Ectodermal cell (in vitro differentiated cells): Measurements from ENCODE around the gene CASP10.
"Not testable (repeated sequence)": the region's sequence is repeated elsewhere in the genome, so short reads cannot be mapped to it uniquely, and the experiment has no call there.

Source experiments
- H3K27ac ChIP-seq: 2 replicates; pipeline ENCODE4 v1.7.0; 2013; ENCODE audit warnings: mild to moderate bottlenecking, low read depth, low read length; ENCODE audit not compliant: insufficient read depth, poor library complexity, severe bottlenecking
- H3K27me3 ChIP-seq: 2 replicates; pipeline ENCODE4 v1.7.0; 2013; ENCODE audit warnings: mild to moderate bottlenecking, low read length; ENCODE audit not compliant: insufficient read depth, control insufficient read depth, poor library complexity, severe bottlenecking
- H3K36me3 ChIP-seq: one replicate; pipeline ENCODE4 v1.7.0; 2013; ENCODE audit warnings: low read length; ENCODE audit not compliant: control insufficient read depth, insufficient read depth
- H3K4me1 ChIP-seq: one replicate; pipeline ENCODE4 v1.7.0; 2013; ENCODE audit warnings: low read length; ENCODE audit not compliant: control insufficient read depth, insufficient read depth
- H3K4me3 ChIP-seq: 2 replicates; pipeline ENCODE4 v1.7.0; 2013; ENCODE audit warnings: low read depth, low read length, control low read depth; ENCODE audit not compliant: insufficient read depth
- H3K9me3 ChIP-seq: 2 replicates; pipeline ENCODE4 v1.7.0; 2013; ENCODE audit warnings: mild to moderate bottlenecking, low read length, moderate library complexity; ENCODE audit not compliant: control insufficient read depth
- WGBS, 2 experiments: methylation state at CpG; one replicate each; pipeline ENCODE4 v1.1.7; 2013; ENCODE audit warnings: missing lambda C conversion rate in 2 of 2; 5-methylcytosine and 5-hydroxymethylcytosine counted together

Gene CASP10

DNA sequence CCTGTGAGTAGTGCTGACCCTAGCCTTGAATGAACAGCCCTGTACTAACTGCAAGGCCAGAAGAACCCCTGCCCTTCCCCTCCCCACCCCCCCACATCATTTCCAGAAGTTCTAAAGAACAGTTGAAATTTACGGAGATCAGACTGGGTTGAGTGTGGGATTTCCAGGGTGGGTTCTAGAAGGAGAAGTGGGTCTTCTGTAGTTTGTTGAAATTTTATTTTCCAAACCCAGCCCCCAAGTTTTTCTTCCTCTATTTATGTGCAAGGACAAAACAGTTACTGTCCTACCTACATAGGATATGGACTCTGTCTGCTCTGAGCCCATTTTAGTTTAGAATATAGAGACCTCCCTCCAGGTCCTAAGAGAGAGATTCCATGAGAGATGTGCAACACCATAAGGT lies 26.3 kb upstream of the CASP10 start:
- Histone ChIP-seq H3K27me3 (no peaks in the 10 kb centered on the region), H3K27ac (no peak overlapping the region), H3K4me1 (no peaks in the 10 kb centered on the region), H3K4me3 (no peak overlapping the region), H3K36me3 (no peaks in the 10 kb centered on the region), H3K9me3 (no peaks in the 10 kb centered on the region)
- 71% methylated on average over 1 of the region's 1 CpG; no CpG with 5 or more reads in 1 of the 2 experiments for WGBS, 2 experiments

DNA sequence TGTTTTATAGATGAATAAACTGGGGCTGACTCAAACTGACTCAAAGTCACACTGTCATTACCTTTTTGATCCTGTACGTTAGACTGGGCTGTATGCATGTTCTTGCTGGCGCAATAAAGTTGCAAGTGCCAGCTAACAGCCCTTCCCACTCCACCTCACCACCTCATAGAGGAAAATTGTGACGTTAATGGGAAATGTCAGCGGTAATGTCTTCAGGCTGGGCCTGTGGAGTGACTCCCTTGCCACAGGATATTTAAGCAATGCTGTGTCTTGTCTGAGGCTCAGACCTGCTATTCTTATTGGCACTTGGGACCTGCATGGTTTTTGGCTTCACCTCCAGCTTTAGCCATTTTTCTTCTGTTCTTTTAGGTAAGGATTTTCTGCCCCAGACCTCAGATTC lies 25.2 kb upstream of the CASP10 start:
- no peaks in the 10 kb centered on the region for H3K36me3 ChIP-seq
- no peak overlapping the region for H3K4me3 ChIP-seq
- no peaks in the 10 kb centered on the region for H3K27me3 ChIP-seq
- no peaks in the 10 kb centered on the region for H3K9me3 ChIP-seq
- no peak overlapping the region for H3K27ac ChIP-seq
- H3K4me1 ChIP-seq = no peaks in the 10 kb centered on the region
- WGBS, 2 experiments = 94 to 95% methylated on average over 4 of the region's 4 CpGs

DNA sequence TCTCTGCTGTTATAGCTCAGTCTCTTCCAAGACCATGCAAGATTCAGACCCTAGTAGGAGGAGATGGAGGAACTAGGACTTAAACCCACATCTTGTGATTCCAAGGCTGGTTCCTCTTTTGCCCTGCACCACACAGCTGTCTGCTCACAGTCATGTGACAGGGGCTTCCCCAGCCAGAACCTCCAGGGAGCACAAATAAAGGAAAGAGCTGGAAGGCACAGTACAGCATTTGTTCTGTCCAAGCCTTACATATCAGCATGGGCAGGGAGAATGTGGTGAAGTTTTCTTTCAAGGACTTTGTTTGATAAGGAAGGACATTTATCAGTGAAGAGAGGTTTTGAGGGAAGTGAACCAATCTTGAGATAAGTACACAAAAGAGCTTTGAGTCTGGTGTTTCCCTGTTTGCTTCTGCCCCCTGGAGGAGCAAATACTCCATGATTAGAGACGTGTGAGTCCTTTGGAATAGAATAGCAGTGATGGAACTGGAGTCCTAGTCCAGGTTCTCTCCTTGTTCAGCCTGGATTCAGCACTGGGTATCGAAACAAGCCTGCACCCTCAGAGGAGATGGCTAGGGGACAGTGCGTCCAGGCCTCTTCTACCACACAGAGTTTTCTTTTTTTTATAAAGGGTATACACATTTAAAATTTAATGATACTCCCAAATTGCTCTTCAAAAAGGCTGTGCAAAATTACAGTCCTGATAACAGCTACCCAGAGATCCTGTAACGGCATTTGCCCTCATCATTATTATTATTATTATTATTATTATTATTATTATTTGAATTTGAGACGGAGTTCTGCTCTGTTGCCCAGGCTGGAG lies 24.6 kb upstream of the CASP10 start:
- no peak overlapping the region for H3K4me3 ChIP-seq

DNA sequence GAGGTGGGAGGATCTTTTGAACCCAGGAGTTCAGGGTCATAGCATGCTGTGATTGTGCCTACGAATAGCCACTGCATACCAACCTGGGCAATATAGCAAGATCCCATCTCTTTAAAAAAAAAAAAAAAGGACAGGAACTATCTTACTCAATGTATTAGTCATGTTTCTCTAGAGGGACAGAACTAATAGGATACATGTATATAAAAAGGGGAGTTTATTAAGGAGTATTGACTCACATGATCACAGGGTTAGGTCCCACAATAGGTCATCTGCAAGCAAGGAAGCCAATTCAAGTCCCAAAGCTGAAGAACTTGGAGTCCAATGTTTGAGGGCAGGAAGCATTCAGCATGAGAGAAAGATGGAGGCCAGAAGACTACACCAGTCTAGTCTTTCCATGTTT lies 18.8 kb upstream of the CASP10 start:
- no peaks in the 10 kb centered on the region for H3K27me3 ChIP-seq
- H3K4me3 ChIP-seq = no peak overlapping the region
- no peaks in the 10 kb centered on the region for H3K9me3 ChIP-seq
- no peaks in the 10 kb centered on the region for H3K4me1 ChIP-seq
- no peaks in the 10 kb centered on the region for H3K36me3 ChIP-seq
- WGBS, 2 experiments = 100% methylated on average over 1 of the region's 1 CpG
- no peak overlapping the region for H3K27ac ChIP-seq

More for the DNA sequence above, 24.6 kb upstream of the CASP10 start:
- Histone ChIP-seq H3K9me3 (no peaks in the 10 kb centered on the region), H3K4me1 (no peaks in the 10 kb centered on the region), H3K36me3 (no peaks in the 10 kb centered on the region), H3K27ac (no peak overlapping the region), H3K27me3 (no peaks in the 10 kb centered on the region)
- 54 to 58% methylated on average over 4 of the region's 5 CpGs for WGBS, 2 experiments

DNA sequence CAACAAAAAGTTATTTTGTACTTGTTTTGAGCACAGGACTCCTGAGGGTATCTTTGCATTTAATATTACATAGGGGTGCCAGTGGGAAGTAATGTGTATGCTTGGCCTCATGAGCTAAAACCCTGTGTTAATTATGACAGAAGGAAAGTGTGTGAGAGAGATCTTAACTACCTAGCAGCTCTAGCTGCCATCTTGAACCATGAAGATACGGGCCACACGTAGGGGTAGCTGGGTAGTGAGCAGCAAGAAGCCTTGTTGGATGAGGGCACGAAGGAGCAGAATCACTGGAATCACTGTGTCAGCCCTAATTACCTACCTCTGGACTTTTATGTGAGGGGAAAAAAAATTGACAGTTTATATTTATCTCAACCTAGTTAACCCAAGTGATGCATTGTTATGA lies 15.4 kb upstream of the CASP10 start:
- Histone ChIP-seq H3K9me3 (no peaks in the 10 kb centered on the region), H3K27me3 (no peaks in the 10 kb centered on the region), H3K27ac (no peak overlapping the region), H3K36me3 (no peaks in the 10 kb centered on the region), H3K4me1 (no peaks in the 10 kb centered on the region), H3K4me3 (no peak overlapping the region)
- 92 to 98% methylated on average over 3 of the region's 3 CpGs for WGBS, 2 experiments

DNA sequence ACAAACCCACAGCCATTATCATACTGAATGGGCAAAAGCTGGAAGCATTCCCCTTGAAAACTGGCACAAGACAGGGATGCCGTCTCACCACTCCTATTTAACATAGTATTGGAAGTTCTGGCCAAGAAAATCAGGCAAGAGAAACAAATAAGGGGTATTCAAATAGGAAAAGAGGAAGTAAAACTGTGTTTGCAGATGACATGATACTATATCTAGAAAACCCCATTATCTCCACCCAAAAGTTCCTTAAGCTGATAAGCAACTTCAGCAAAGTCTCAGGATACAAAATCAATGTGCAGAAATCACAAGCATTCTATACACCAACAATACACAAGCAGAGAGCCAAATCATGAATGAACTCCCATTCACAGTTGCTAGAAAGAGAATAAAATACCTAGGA lies 14.4 kb upstream of the CASP10 start:
- H3K9me3 ChIP-seq, H3K4me3 ChIP-seq, H3K27me3 ChIP-seq, H3K27ac ChIP-seq, H3K36me3 ChIP-seq, H3K4me1 ChIP-seq: not testable (repeated sequence)
- WGBS, 2 experiments = 92 to 100% methylated on average over 1 of the region's 1 CpG

DNA sequence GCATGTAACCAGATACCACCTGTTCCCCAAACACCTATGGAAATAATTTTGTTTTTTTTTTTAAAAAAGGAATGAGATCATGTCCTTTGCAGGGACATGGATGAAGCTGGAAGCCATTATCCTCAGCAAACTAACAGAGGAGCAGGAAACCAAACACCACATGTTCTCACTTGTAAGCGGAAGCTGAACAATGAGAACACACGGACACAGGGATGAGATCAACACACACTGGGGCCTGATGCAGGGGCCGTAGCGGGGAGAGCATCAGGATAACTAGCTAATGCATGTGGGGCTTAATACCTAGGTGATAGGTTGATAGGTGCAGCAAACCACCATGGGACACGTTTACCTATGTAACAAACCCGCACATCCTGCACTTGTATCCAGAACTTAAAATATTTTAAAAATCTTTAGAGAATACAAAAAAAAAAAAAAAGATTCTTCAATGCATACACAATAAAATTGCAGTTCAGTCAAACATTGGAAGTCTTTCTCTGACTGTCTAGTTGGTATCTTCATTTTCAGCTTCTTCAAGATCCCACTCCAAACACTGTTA lies 11.6 kb upstream of the CASP10 start:
- no peaks in the 10 kb centered on the region for H3K4me1 ChIP-seq
- H3K27ac ChIP-seq = no peak overlapping the region
- no peak overlapping the region for H3K4me3 ChIP-seq
- WGBS, 2 experiments = 82 to 88% methylated on average over 5 to 6 of the region's 6 CpGs
- no peaks in the 10 kb centered on the region for H3K27me3 ChIP-seq
- no peaks in the 10 kb centered on the region for H3K36me3 ChIP-seq
- H3K9me3 ChIP-seq = no peaks in the 10 kb centered on the region

DNA sequence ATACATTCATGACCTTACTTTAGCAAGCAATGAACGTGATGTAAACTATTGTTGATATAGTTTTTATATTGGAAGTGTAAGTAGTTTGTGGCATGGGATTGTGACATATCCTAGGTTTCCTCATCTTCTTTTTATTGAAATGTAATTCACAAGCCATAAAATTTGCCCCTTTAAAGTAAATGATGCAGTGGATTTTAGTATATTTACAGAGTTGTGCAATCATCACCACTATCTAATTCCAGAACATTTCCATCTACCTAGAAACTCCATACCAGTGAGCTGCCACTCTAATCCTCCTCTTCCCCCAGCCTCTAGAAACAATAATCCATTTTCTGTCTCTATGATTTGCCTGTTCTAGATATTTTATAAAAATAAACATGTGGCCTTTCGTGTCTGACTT lies 10.7 kb upstream of the CASP10 start:
- WGBS, 2 experiments = 83 to 100% methylated on average over 1 to 2 of the region's 2 CpGs
- no peaks in the 10 kb centered on the region for H3K36me3 ChIP-seq
- H3K4me3 ChIP-seq = no peak overlapping the region
- H3K27me3 ChIP-seq = no peaks in the 10 kb centered on the region
- no peak overlapping the region for H3K27ac ChIP-seq
- H3K4me1 ChIP-seq = no peaks in the 10 kb centered on the region
- no peaks in the 10 kb centered on the region for H3K9me3 ChIP-seq

DNA sequence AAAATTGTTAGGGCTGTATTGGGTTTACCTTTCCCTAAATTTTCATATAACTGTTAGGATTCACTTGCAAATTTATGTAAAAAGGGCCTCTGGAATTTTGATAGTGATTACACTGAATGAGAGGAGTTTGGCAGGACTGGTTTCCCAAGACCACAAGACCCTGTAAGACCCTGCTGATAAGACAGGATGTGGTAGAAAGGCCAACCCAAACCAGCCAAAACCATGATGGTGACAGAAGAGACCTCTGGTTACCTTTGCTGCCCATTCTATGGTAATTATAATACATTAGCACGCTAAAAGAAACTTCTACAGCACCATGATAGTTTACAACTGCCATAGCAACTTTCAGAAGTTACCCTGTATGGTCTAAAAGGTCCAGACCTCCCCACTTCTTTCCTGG lies 8.3 kb upstream of the CASP10 start:
- Histone ChIP-seq H3K4me3 (no peak overlapping the region), H3K36me3 (no peaks in the 10 kb centered on the region), H3K27ac (no peak overlapping the region), H3K4me1 (no peaks in the 10 kb centered on the region), H3K27me3 (no peaks in the 10 kb centered on the region), H3K9me3 (no peaks in the 10 kb centered on the region)
- WGBS, 2 experiments = 61 to 70% methylated on average over 1 of the region's 1 CpG

DNA sequence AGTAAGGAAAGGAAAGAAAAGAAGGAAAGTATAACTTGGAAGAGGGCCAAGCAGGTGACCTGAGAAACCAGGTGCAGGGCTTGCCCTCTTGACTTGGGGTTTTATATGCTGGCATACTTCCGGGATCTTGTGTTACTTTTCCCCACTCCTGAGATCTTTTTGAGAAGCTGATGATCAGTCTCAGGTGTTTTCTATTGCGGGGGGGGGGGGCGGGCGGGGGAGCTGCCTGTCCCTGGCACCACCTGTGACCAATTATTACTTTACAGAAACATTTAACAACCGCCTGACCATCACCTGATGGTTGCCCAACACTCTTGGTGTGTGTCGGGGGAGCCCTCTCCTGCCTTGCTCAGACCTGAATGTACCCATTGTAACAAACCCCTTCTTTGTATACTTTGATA lies 6.9 kb upstream of the CASP10 start:
- no peak overlapping the region for H3K4me3 ChIP-seq
- H3K27ac ChIP-seq = no peak overlapping the region
- no peaks in the 10 kb centered on the region for H3K4me1 ChIP-seq
- H3K27me3 ChIP-seq = no peaks in the 10 kb centered on the region
- H3K9me3 ChIP-seq = no peaks in the 10 kb centered on the region
- 79 to 84% methylated on average over 6 of the region's 6 CpGs for WGBS, 2 experiments
- H3K36me3 ChIP-seq = no peaks in the 10 kb centered on the region
